NCI-H1092 (cell line): Measurements from ENCODE around the gene GIT2.

Experiments
- DNase-seq: peaks from one replicate; lab custom pipeline; 2025; lab: John Stamatoyannopoulos, UW

Gene GIT2

GRCh38 chr12:109890620-109891170, 105.5 kb downstream of the GIT2 start:
- no peak for DNase-seq

DNA sequence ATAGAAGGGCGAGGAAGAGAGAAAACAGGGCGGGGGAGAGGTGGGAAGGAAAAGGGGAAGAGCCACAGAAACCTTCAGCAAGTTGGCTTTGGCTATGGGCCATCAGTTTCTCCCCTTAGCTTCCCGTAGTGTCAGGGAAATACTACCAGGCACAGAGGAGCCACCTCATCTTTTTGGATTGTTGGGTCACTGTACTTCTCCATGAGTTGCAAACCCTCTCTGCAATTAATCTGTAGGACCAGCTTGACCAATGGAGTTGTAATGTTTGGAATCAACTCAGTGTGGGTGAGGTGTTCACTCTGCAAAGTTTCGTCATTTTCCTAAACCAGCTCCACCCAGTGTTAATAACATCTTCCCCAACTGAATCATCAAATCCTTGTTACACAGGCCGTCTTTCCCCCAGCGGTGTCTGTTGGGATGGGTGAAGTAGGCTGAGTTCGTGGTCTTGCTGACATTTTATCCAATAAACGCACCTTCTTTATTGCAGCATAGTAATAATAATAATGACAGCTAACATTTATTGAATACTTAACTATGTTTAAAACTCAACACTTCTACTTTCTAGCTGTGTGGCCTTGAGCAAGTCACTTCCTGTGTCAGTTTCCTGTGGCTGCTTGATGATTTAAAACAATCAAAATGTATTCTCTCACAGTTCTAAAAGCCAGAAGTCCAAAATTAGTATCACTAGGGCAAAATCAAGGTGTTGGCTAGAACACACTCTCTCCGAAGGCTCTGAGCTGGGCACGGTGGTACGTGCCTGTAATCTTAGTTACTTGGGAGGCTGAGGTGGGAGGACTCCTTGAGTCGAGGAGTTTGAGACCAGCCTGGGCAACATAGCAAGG, 107.8 kb downstream of the GIT2 start:
- DNase-seq: no peak

- no peak for DNase-seq
Observed at GRCh38 chr12:109885616-109886015, 110.6 kb downstream of the GIT2 start.

- DNase-seq: no peak
Observed at GRCh38 chr12:109883461-109883860, 112.7 kb downstream of the GIT2 start.

DNA sequence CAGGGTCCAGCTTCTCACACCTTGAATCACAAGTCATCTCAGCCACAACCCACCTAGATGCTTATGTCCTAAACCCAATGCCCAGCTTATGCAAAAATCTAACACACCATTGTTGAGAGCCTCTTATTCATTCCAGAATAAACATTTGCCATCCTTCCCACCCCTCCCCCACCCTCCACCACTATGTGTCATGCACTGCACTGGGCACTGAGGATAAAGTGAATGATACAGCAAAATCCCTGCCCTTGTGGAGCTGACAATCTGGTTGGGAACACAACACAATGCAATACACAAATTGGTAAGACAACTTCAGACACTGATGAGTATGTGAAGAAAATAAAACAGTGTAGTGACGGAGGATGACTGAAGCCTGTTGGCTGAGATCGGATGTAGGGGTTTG, 114.4 kb downstream of the GIT2 start:
- no peak for DNase-seq

DNA sequence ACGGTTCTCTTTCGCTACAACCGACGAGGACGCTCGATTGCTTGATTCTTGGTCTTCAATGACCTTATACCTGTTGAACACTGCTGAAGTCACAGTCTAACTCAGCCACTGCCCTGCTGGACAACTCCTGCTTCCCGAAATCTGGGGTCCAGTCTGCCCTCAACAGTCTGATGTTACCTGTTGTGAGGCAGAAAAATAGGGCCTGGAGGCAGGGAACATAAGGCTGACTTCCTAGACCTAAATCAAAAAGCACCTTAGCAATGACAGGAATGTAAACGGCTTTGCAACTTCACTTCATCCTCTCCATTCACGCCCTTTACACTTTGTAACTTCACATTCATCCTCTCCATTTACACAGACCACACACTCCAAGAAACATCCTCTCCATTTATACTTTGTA, 115.2 kb downstream of the GIT2 start:
- DNase-seq: no peak

DNA sequence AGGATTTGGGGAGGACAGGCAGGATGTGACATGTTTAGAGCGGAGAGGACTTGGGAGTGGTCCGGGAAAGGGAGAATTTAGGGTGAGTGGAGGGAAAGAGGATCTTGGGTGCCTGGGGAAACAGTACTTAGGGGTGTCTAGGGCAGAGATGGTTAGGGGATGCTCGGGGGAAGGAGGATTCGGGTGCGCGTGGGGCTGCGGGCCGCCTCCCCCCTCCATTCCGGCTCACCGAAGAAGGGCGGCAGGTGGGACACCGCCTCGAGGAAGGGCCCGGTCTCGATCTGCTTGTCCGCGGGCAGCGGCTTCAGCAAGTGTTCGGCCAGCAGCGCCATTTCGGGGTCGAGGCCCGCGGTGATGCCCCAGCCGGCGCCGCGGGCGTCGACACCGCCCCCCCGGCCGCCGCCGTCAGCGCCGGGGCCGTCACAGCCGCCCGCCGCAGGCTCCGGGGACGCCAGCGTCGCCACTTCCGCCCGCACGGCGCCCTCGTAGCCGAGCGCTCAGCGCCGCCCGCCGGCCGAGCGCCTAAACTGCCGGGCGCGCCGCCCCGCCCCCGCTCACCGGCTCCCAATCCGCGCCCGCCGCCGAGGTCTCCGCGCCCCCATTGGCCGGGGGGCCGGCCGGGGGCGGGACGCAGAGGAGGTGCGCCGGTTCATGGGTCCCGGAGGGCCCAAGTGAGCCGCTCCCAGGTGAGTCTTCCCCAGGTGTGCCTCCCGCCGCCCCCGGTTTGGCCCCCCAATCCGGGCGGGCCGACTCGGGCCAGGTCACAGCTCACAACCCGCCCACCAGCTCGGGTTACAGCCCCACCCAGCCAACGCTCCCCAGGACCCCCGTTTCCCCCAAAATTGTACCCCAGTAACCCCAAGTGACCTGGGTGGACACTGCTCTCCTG, 115.9 kb downstream of the GIT2 start, which contains the start of gene GLTP:
GLTP (minus strand) TSS at position 499 of the 889 bp plus-strand sequence; CDS start at position 332, 167 bp downstream.
- DNase-seq: peak; percentile 67
